Body of pancreas (tissue), 4 donors: ENCODE data around the gene CLEC3B.

ENCODE experiments used
- CTCF ChIP-seq, 7 experiments: fragments of 450-650 bp in 4 of 7; fragments of 200-600 bp in 3 of 7; sonication (generic) in 3 of 7; IDR thresholded peaks; one replicate each; pipeline ENCODE4 v1.5.1; 2016 to 2019; ENCODE audit warnings: antibody characterized with exemption in 7 of 7
- POLR2A ChIP-seq, 3 donors: fragments of 450-650 bp; IDR thresholded peaks; one replicate each; pipeline ENCODE4 v1.6.1; 2016; ENCODE audit warnings: antibody characterized with exemption in 3 of 3, mild to moderate bottlenecking in 2 of 3

DNA sequence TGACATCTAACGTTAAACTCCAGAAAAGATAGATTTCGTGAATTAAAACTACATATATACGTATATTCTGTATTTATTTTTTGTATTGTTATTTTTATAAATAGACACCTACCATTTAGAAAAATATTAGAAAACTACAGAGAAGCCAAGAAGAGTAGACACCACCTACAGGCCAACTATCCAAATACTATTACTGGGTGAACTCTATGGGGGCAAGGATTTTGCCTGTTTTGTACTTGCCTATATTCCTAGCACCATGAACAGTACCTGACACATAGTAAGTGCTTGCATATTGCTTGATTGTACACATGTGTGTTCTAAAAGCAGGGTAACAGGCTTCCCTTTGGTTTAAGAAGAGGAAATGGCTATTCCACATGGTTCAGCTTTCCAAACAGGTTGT lies 24.4 kb upstream of the CLEC3B start:
- TF ChIP-seq CTCF (IDR thresholded peaks at IDR 0.05) (no peak), POLR2A (IDR thresholded peaks at IDR 0.05) (no peak)
